ENCODE measurements around the gene SNX22.

Gene SNX22

GRCh38 chr15:64191971-64192830 lies 40.7 kb downstream of the SNX22 start (continued):
- TF ChIP-seq CSRNP3 (CRISPR knock-in tag; IDR thresholded peaks at IDR 0.05) (no peak), TCF4 (CRISPR knock-in tag; IDR thresholded peaks at IDR 0.05; ENCODE audit: borderline replicate concordance) (no peak), BACH2 (CRISPR knock-in tag; IDR thresholded peaks at IDR 0.05; ENCODE audit: borderline replicate concordance) (no peak)

GRCh38 chr15:64193971-64194370 lies 42.4 kb downstream of the SNX22 start:
- ATAC-seq = no peak
- TF ChIP-seq OSR1 (CRISPR knock-in tag; IDR thresholded peaks at IDR 0.05) = no peak
- no peak for TF ChIP-seq RARB (CRISPR knock-in tag; IDR thresholded peaks at IDR 0.05)
- TF ChIP-seq ZNF565 (CRISPR knock-in tag; conservative IDR thresholded peaks at IDR 0.05; ENCODE audit: low read depth) = no peak
- TF ChIP-seq ZC3H10 (CRISPR knock-in tag; IDR thresholded peaks at IDR 0.05) = no peak

GRCh38 chr15:64197425-64197824 lies 45.9 kb downstream of the SNX22 start:
- TF ChIP-seq BACH2 (CRISPR knock-in tag; IDR thresholded peaks at IDR 0.05; ENCODE audit: borderline replicate concordance) (no peak), ESRRG (CRISPR knock-in tag; IDR thresholded peaks at IDR 0.05) (no peak), OSR1 (CRISPR knock-in tag; IDR thresholded peaks at IDR 0.05) (no peak), ZFP30 (CRISPR knock-in tag; IDR thresholded peaks at IDR 0.05) (no peak), TOX (CRISPR knock-in tag; IDR thresholded peaks at IDR 0.05; ENCODE audit: borderline replicate concordance) (no peak), ZNF8 (CRISPR knock-in tag; IDR thresholded peaks at IDR 0.05) (no peak), CSDC2 (CRISPR knock-in tag; IDR thresholded peaks at IDR 0.05) (no peak), ZNF70 (CRISPR knock-in tag; IDR thresholded peaks at IDR 0.05) (no peak), ZC3H10 (CRISPR knock-in tag; IDR thresholded peaks at IDR 0.05) (no peak), POU6F1 (CRISPR knock-in tag; IDR thresholded peaks at IDR 0.05; ENCODE audit: borderline replicate concordance, low read depth) (no peak), GLIS3 (CRISPR knock-in tag; IDR thresholded peaks at IDR 0.05) (no peak), CSRNP3 (CRISPR knock-in tag; IDR thresholded peaks at IDR 0.05) (no peak), PPARA (CRISPR knock-in tag; IDR thresholded peaks at IDR 0.05; ENCODE audit: borderline replicate concordance) (no peak), TCF4 (CRISPR knock-in tag; IDR thresholded peaks at IDR 0.05; ENCODE audit: borderline replicate concordance) (no peak)
- ATAC-seq = peak; percentile 86

- ATAC-seq = no peak
- TF ChIP-seq RARB (CRISPR knock-in tag; IDR thresholded peaks at IDR 0.05) (no peak), ZNF70 (CRISPR knock-in tag; IDR thresholded peaks at IDR 0.05) (no peak), ZFP3 (CRISPR knock-in tag; IDR thresholded peaks at IDR 0.05) (no peak), TCF4 (CRISPR knock-in tag; IDR thresholded peaks at IDR 0.05; ENCODE audit: borderline replicate concordance) (no peak), ZNF8 (CRISPR knock-in tag; IDR thresholded peaks at IDR 0.05) (no peak), CREB5 (CRISPR knock-in tag; IDR thresholded peaks at IDR 0.05; ENCODE audit: low read depth) (no peak), PATZ1 (CRISPR knock-in tag; IDR thresholded peaks at IDR 0.05; ENCODE audit: borderline replicate concordance) (no peak), ZFP30 (CRISPR knock-in tag; IDR thresholded peaks at IDR 0.05) (no peak)
Observed at GRCh38 chr15:64205202-64205601, 53.7 kb downstream of the SNX22 start.
